Testis (tissue), 2 donors: Measurements from ENCODE around the gene CCNG2.

ENCODE experiments used
- CTCF ChIP-seq, 3 experiments: fragments of 450-650 bp in 2 of 3; fragments of 200-600 bp in 1 of 3; sonication (generic) in 1 of 3; IDR thresholded peaks; one replicate each; pipeline ENCODE4 v1.5.1; 2016 to 2019; ENCODE audit warnings: antibody characterized with exemption in 3 of 3, mild to moderate bottlenecking in 2 of 3, moderate library complexity in 1 of 3
- POLR2A ChIP-seq: fragments of 450-650 bp; IDR thresholded peaks from one replicate; pipeline ENCODE4 v1.6.1; 2017; ENCODE audit warnings: antibody characterized with exemption, mild to moderate bottlenecking, moderate library complexity

GRCh38 chr4:77201343-77201742 is 44.3 kb downstream of the CCNG2 start:
- TF ChIP-seq CTCF (IDR thresholded peaks at IDR 0.05) (no peak), POLR2A (no peak)
